ENCODE data around the gene PSMB11.
"Not testable (repeated sequence)": the region's sequence is repeated elsewhere in the genome, so short reads cannot be mapped to it uniquely, and the experiment has no call there.

- TF ChIP-seq POLR2A, CTCF (IDR thresholded peaks at IDR 0.05): not testable (repeated sequence)
These were observed 37.7 kb upstream of the PSMB11 start for GRCh38 chr14:23004274-23004673.

Measured in heart left ventricle (tissue), 13 donors.